ENCODE data around the gene OSMR.

The OSMR gene

DNA sequence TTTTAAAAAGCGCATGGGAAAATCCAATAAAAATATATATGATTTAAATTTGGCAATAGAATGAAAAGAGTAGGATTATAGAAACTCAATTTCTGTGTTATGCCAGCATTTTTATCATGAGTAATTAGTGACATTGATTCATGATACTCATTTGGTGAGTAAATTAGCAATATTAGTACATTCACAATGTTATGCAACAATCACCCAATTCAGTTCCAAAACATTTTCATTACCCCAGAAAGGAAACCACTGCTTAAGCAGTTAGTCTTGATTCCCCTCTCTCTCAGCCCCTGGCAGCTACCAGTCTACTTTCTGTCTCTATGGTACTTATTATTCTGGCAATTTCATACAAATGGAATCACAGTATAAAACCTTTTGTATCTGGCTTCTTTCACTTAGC lies 27.0 kb downstream of the OSMR start:
- DNase-seq = no peak

DNA sequence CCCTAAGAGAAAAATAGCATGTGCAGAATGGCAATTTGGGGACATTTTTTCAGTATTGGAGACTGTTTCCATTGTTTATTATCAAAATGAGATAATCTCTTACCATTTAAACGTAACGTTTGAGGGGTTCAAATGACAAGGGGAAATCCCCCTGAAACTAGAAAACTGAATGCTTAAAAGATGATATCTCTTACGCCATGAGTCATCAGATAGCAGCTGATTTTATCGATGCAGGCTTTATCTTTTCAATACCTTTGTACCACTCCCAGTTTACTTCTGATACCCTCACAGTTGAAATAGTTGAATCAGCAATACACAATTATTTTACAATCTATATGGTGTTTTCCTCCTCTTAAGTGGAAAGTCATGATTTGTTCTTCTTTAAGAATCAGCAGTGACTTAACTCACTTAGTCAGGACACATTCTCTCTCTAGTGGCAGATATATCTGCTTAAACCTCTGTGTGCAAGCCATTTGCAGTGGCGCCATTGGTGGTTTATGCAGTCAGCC lies 29.2 kb downstream of the OSMR start:
- DNase-seq = no peak

GRCh38 chr5:38878391-38879077 lies 32.7 kb downstream of the OSMR start:
- no peak for DNase-seq

- DNase-seq = no peak
Measured at GRCh38 chr5:38879078-38879460, 33.3 kb downstream of the OSMR start.

DNA sequence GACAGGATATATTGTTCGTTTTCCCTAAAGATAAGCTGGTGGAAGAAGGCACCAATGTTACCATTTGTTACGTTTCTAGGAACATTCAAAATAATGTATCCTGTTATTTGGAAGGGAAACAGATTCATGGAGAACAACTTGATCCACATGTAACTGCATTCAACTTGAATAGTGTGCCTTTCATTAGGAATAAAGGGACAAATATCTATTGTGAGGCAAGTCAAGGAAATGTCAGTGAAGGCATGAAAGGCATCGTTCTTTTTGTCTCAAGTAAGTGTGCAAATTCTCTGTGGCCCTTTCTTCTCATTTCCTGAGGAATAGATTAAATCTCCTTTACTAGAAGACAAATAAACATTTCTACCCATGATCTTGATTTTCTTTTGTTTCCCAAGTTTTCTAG lies 38.0 kb downstream of the OSMR start:
- DNase-seq = no peak

DNA sequence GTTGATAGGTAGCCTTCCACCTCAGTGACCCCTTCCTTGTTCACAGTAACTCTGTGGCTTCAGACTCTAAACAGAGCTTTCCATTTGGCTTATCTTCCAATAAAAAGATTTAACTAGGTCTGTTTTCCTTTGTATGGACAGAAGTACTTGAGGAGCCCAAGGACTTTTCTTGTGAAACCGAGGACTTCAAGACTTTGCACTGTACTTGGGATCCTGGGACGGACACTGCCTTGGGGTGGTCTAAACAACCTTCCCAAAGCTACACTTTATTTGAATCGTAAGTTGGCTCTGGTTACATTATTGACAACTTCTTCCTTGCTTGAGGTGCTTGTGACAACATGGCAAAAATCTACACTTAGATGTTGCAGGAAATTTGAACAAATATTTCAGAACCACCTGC lies 39.4 kb downstream of the OSMR start:
- no peak for DNase-seq

- DNase-seq = no peak
Measured at GRCh38 chr5:38888041-38888440, 42.2 kb downstream of the OSMR start.

- DNase-seq = no peak
Measured at GRCh38 chr5:38889424-38889823, 43.6 kb downstream of the OSMR start.

- DNase-seq = no peak
Measured at GRCh38 chr5:38891563-38891962, 45.8 kb downstream of the OSMR start.

GRCh38 chr5:38892363-38892762 lies 46.6 kb downstream of the OSMR start:
- no peak for DNase-seq

DNA sequence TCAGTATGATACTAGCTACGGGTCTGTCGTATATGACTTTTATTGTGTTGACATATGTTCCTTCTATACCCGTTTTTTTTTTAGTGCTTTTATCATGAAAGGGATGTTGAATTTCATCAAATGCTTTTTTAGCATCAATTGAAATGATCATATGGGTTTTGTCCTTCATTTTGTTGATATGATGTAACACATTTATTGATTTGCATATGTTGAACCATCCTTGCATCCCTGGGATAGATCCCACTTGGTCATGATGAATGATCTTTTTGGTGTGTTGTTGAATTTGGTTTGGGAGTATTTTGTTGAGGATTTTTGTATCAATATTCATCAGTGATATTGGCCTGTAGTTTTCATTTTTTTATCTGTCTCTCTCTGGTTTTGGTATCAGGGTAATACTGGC lies 50.9 kb downstream of the OSMR start:
- DNase-seq = no peak

- no peak for DNase-seq
Measured at GRCh38 chr5:38899936-38900335, 54.1 kb downstream of the OSMR start.

- no peak for DNase-seq
Measured at GRCh38 chr5:38905516-38905915, 59.7 kb downstream of the OSMR start.

DNA sequence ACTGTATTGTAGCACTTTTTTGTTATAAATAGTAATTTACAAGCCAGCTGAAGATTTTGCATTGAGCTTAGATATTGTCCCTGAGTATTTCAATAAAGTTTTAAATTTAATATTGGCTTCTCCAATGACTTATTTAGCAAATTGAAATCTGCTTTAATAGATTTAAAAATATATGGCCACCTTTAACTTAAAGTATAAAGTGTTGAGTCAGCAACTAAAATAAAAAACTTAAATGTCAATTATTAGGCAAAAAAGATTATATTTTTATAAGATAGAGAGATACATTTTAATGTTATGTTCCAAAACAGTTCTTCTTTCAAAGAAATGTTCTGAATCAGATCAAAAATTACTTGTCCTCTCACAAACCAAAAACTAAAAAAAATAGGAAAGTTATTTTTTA lies 60.7 kb downstream of the OSMR start:
- no peak for DNase-seq

GRCh38 chr5:38911933-38912332 lies 66.1 kb downstream of the OSMR start:
- DNase-seq = no peak

- no peak for DNase-seq
Measured at GRCh38 chr5:38913714-38914113, 67.9 kb downstream of the OSMR start.

- DNase-seq = no peak
Measured at GRCh38 chr5:38916802-38917201, 71.0 kb downstream of the OSMR start.

- no peak for DNase-seq
Measured at GRCh38 chr5:38921174-38921573, 75.4 kb downstream of the OSMR start.

DNA sequence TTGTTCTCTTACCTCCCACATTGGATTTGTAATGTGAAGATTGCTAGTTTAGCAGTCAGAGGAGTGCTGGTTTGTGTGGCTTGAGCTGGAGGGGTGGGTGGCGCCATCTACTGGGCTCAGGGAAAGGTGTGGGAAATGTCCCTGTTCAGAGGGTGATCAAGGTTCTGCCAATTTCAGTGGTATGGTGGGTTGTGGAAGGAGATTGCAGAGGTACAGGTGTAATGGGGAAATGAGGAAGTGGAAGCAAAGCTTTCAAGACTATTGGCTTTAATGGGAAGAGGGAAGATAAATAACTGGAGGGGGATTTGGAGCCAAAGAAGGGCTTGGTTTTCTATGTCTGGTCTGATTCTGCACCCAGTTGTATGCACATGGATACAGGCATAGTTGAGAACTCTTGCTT lies 76.4 kb downstream of the OSMR start:
- peak; percentile 25 for DNase-seq

- DNase-seq = no peak
Measured at GRCh38 chr5:38923661-38924451, 78.0 kb downstream of the OSMR start.

DNA sequence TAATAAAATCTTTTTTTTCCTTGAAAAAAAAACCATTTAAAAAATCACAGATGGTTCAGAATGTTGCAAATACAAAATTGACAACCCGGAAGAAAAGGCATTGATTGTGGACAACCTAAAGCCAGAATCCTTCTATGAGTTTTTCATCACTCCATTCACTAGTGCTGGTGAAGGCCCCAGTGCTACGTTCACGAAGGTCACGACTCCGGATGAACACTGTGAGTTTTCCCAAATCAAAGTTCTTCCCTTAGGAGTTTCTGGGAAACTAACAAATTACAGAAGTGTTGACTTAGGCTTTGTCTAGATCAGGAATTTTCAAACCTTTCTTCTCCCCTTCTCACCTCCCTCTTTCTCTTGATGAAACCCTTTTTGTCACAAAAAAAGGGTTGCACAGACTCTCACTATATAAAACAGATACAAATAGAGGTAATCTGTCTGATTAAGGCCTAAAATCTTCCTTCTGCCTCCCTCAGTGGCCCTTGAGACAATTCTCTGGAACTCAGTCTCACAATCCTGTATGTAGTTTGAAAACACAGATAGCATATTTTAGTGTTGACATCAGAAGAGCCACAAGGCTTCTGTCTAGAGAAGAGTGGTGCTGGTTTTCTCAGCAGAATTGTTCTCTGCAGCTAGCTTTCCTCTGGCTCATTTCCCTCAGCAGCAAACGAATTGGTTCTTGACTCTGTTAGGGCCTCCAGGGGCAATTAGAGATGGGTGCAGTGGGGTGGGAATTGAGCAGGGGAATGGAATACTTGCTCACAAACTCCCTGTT lies 79.5 kb downstream of the OSMR start:
- DNase-seq = no peak

GRCh38 chr5:38926121-38926520 lies 80.3 kb downstream of the OSMR start:
- no peak for DNase-seq

GRCh38 chr5:38927470-38927869 lies 81.7 kb downstream of the OSMR start:
- no peak for DNase-seq

GRCh38 chr5:38929838-38930237 lies 84.0 kb downstream of the OSMR start:
- no peak for DNase-seq
